ENCODE data around the gene GALNT9.

The GALNT9 gene

GRCh38 chr12:132218527-132218875 lies 110.9 kb downstream of the GALNT9 start:
- in situ Hi-C loops (cut with MboI; ENCODE audit: low sequenced_read_pairs), result no loop called here

GRCh38 chr12:132217800-132218526 lies 111.4 kb downstream of the GALNT9 start:
- in situ Hi-C loops (cut with MboI; ENCODE audit: low sequenced_read_pairs), result no loop called here

GRCh38 chr12:132217371-132217770 lies 112.0 kb downstream of the GALNT9 start:
- in situ Hi-C loops (cut with MboI; ENCODE audit: low sequenced_read_pairs), result no loop called here

- in situ Hi-C loops (cut with MboI; ENCODE audit: low sequenced_read_pairs), result no loop called here
Measured at GRCh38 chr12:132216354-132216987, 112.9 kb downstream of the GALNT9 start.

- in situ Hi-C loops (cut with MboI; ENCODE audit: low sequenced_read_pairs), result no loop called here
Measured at GRCh38 chr12:132215299-132215989, 113.9 kb downstream of the GALNT9 start.

GRCh38 chr12:132214891-132215290 lies 114.5 kb downstream of the GALNT9 start:
- in situ Hi-C loops (cut with MboI; ENCODE audit: low sequenced_read_pairs), result no loop called here

- in situ Hi-C loops (cut with MboI; ENCODE audit: low sequenced_read_pairs), result no loop called here
Measured at GRCh38 chr12:132214161-132214476, 115.3 kb downstream of the GALNT9 start.

GRCh38 chr12:132213359-132214160 lies 115.8 kb downstream of the GALNT9 start:
- in situ Hi-C loops (cut with MboI; ENCODE audit: low sequenced_read_pairs), result no loop called here

- in situ Hi-C loops (cut with MboI; ENCODE audit: low sequenced_read_pairs), result no loop called here
Measured at GRCh38 chr12:132211816-132212215, 117.6 kb downstream of the GALNT9 start.

- in situ Hi-C loops (cut with MboI; ENCODE audit: low sequenced_read_pairs), result no loop called here
Measured at GRCh38 chr12:132211326-132211725, 118.1 kb downstream of the GALNT9 start.

GRCh38 chr12:132210223-132211055 lies 119.0 kb downstream of the GALNT9 start:
- in situ Hi-C loops (cut with MboI; ENCODE audit: low sequenced_read_pairs), result no loop called here

- in situ Hi-C loops (cut with MboI; ENCODE audit: low sequenced_read_pairs), result no loop called here
Measured at GRCh38 chr12:132209619-132210222, 119.7 kb downstream of the GALNT9 start.

- in situ Hi-C loops (cut with MboI; ENCODE audit: low sequenced_read_pairs), result no loop called here
Measured at GRCh38 chr12:132208153-132208823, 121.1 kb downstream of the GALNT9 start.

- in situ Hi-C loops (cut with MboI; ENCODE audit: low sequenced_read_pairs), result no loop called here
Measured at GRCh38 chr12:132207083-132207775, 122.2 kb downstream of the GALNT9 start.

- in situ Hi-C loops (cut with MboI; ENCODE audit: low sequenced_read_pairs), result no loop called here
Measured at GRCh38 chr12:132206046-132206434, 123.3 kb downstream of the GALNT9 start.

- in situ Hi-C loops (cut with MboI; ENCODE audit: low sequenced_read_pairs), result no loop called here
Measured at GRCh38 chr12:132205271-132206045, 123.9 kb downstream of the GALNT9 start.

- in situ Hi-C loops (cut with MboI; ENCODE audit: low sequenced_read_pairs), result no loop called here
Measured at GRCh38 chr12:132204793-132205270, 124.6 kb downstream of the GALNT9 start.

Measured in HL-60/S4 treated with retinoic acid at 250 ng/mL for 4 days and 3 days (cell line).